ENCODE results near the gene SPATS2. TPM values are rescaled to one million over a fixed set of nuclear protein-coding genes. Genes with fewer than 3 reads are reported as not detected.
A peak's percentile ranks its signal among the peaks of the same experiment; 100 is the strongest.

The SPATS2 gene
- polyA plus RNA-seq, 1 experiment, result 100 TPM

DNA sequence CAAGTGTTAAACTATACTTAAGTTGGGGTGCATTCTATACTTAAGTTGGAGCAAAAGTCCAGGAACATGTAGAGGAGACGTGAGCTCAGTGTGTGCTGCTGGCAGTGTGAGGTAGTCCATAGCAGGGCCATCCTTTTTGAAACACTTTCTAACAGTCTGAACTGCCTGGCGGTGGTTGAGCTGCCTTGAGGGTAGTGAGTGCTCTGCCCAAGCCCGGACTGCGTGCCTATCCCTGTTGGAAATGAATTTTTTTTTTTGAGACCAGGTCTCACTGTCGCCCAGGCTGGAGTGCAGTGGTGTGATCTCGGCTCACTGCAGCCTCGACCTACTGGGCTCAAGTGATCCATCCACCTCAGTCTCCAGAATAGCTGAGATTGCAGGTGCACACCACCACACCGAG lies 185.6 kb downstream of the SPATS2 start:
- Histone ChIP-seq H3K27me3 (ENCODE audit: control insufficient read depth, insufficient read depth, low read length) (peaks cover 29% of the 10 kb centered on the region), H3K4me3 (ENCODE audit: low read depth, low read length) (no peak overlapping the region), H3K9me3 (ENCODE audit: control insufficient read depth, insufficient read depth, low read length) (no peaks in the 10 kb centered on the region; the same call in 1 of the 2 replicates), H3K27ac (ENCODE audit: low read depth, low read length) (no peak overlapping the region)
- ChIA-PET CTCF (interaction anchor here (0.7 to 2.1 kb wide), 2 partner anchors 211 to 221 kb away, joined by 4 to 11 read pairs; no protein-coding TSS in a partner anchor), POLR2A (no interaction called here)
- no peak for DNase-seq (ENCODE audit: low read depth, low spot score)
- TF ChIP-seq, protein P1, sequence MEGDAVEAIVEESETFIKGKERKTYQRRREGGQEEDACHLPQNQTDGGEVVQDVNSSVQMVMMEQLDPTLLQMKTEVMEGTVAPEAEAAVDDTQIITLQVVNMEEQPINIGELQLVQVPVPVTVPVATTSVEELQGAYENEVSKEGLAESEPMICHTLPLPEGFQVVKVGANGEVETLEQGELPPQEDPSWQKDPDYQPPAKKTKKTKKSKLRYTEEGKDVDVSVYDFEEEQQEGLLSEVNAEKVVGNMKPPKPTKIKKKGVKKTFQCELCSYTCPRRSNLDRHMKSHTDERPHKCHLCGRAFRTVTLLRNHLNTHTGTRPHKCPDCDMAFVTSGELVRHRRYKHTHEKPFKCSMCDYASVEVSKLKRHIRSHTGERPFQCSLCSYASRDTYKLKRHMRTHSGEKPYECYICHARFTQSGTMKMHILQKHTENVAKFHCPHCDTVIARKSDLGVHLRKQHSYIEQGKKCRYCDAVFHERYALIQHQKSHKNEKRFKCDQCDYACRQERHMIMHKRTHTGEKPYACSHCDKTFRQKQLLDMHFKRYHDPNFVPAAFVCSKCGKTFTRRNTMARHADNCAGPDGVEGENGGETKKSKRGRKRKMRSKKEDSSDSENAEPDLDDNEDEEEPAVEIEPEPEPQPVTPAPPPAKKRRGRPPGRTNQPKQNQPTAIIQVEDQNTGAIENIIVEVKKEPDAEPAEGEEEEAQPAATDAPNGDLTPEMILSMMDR (IDR thresholded peaks at IDR 0.05; ENCODE audit: low read depth, low read length), result no peak

GRCh38 chr12:49553512-49554088 lies 186.3 kb downstream of the SPATS2 start:
- POLR2A ChIA-PET, result interaction anchor here (1.3 kb wide), 1 partner anchor 14 kb away, joined by 4 read pairs; the partner anchor contains the start of gene MCRS1
- TF ChIP-seq, protein P1 (IDR thresholded peaks at IDR 0.05; ENCODE audit: low read depth, low read length), result peak; percentile 38
- no peak overlapping the region for H3K27ac ChIP-seq (ENCODE audit: low read depth, low read length)
- CTCF ChIA-PET, result interaction anchor here (1.0 to 2.1 kb wide), 4 partner anchors 11 to 222 kb away, joined by 3 to 11 read pairs (median 6); no protein-coding TSS in a partner anchor
- DNase-seq (ENCODE audit: low read depth, low spot score), result no peak
- H3K9me3 ChIP-seq (ENCODE audit: control insufficient read depth, insufficient read depth, low read length), result no peaks in the 10 kb centered on the region; the same call in 1 of the 2 replicates
- peaks cover 23% of the 10 kb centered on the region for H3K27me3 ChIP-seq (ENCODE audit: control insufficient read depth, insufficient read depth, low read length)
- H3K4me3 ChIP-seq (ENCODE audit: low read depth, low read length), result no peak overlapping the region

- H3K9me3 ChIP-seq (ENCODE audit: control insufficient read depth, insufficient read depth, low read length), result no peaks in the 10 kb centered on the region; the same call in 1 of the 2 replicates
- POLR2A ChIA-PET, result interaction anchor here (1.3 kb wide), 1 partner anchor 13 kb away, joined by 4 read pairs; the partner anchor contains the start of gene MCRS1
- CTCF ChIA-PET, result interaction anchor here (1.0 to 2.1 kb wide), 5 partner anchors 10 to 222 kb away, joined by 3 to 11 read pairs (median 5); no protein-coding TSS in a partner anchor
These were observed 187.0 kb downstream of the SPATS2 start for GRCh38 chr12:49554266-49554665.

DNA sequence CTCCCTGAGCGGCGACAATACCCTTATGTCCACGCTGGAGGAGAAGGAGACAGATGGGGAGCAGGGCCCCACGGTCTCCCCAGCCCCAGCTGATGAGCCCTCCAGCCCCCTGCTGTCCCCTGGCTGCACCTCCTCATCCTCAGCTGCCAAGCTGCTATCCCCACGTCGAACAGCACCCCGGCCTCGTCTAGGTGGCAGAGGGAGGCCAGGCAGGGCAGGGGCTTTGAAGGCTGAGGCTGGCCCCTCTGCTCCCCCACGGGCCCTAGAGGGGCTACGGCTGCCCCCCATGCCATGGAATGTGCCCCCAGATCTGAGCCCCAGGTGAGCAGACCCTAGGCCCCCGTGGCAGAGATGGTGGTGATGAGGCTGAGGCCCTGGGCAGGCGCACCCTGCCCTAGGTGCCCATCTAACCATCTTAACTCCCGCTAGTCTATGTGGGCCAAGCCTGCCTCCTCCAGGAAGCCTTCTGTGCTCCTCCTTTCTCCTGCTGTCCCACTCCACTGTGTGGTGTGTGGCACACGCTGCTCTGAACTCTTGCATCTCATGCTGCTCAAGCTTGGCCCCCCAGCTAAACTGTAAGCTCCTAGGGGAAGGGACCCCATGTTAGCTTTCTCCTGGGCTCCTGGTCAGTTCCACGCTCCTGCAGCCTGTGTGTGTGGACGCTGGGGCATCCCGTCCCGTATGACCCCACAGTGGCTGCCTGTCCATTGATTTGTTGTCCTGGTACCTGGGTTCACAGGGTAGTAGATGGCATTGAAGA lies 188.5 kb downstream of the SPATS2 start:
- POLR2A ChIA-PET, result interaction anchor here (1.0 to 1.7 kb wide), 2 partner anchors 9 to 11 kb away, joined by 3 to 7 read pairs; no protein-coding TSS in a partner anchor
- no peak overlapping the region for H3K27ac ChIP-seq (ENCODE audit: low read depth, low read length)
- TF ChIP-seq, protein P1 (IDR thresholded peaks at IDR 0.05; ENCODE audit: low read depth, low read length), result no peak
- peaks cover 14% of the 10 kb centered on the region for H3K27me3 ChIP-seq (ENCODE audit: control insufficient read depth, insufficient read depth, low read length)
- no peak overlapping the region for H3K4me3 ChIP-seq (ENCODE audit: low read depth, low read length)
- no peak for DNase-seq (ENCODE audit: low read depth, low spot score)
- CTCF ChIA-PET, result interaction anchor here (1.5 to 1.7 kb wide), 2 partner anchors 25 to 199 kb away, joined by 5 read pairs; no protein-coding TSS in a partner anchor
- H3K9me3 ChIP-seq (ENCODE audit: control insufficient read depth, insufficient read depth, low read length), result no peaks in the 10 kb centered on the region; the same call in 1 of the 2 replicates

More at GRCh38 chr12:49554266-49554665, 187.0 kb downstream of the SPATS2 start:
- TF ChIP-seq, protein P1 (IDR thresholded peaks at IDR 0.05; ENCODE audit: low read depth, low read length), result no peak
- DNase-seq (ENCODE audit: low read depth, low spot score), result no peak
- H3K27me3 ChIP-seq (ENCODE audit: control insufficient read depth, insufficient read depth, low read length), result peaks cover 17% of the 10 kb centered on the region
- no peak overlapping the region for H3K27ac ChIP-seq (ENCODE audit: low read depth, low read length)
- H3K4me3 ChIP-seq (ENCODE audit: low read depth, low read length), result no peak overlapping the region
